Metanephros (tissue), 1 donor: ENCODE measurements around the gene RPS19BP1. TPM values are rescaled to one million over a fixed set of nuclear protein-coding genes. Genes with fewer than 3 reads are reported as not detected.

Source experiments
- total RNA-seq: library from RNA; depleted of rRNA; stranded (reverse); fragments of >200 nt; gene quantifications from one replicate; pipeline ENCODE4 v1.2.3, GENCODE V29; 2014

The RPS19BP1 gene, protein sequence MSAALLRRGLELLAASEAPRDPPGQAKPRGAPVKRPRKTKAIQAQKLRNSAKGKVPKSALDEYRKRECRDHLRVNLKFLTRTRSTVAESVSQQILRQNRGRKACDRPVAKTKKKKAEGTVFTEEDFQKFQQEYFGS
- 54.5 TPM for total RNA-seq

DNA sequence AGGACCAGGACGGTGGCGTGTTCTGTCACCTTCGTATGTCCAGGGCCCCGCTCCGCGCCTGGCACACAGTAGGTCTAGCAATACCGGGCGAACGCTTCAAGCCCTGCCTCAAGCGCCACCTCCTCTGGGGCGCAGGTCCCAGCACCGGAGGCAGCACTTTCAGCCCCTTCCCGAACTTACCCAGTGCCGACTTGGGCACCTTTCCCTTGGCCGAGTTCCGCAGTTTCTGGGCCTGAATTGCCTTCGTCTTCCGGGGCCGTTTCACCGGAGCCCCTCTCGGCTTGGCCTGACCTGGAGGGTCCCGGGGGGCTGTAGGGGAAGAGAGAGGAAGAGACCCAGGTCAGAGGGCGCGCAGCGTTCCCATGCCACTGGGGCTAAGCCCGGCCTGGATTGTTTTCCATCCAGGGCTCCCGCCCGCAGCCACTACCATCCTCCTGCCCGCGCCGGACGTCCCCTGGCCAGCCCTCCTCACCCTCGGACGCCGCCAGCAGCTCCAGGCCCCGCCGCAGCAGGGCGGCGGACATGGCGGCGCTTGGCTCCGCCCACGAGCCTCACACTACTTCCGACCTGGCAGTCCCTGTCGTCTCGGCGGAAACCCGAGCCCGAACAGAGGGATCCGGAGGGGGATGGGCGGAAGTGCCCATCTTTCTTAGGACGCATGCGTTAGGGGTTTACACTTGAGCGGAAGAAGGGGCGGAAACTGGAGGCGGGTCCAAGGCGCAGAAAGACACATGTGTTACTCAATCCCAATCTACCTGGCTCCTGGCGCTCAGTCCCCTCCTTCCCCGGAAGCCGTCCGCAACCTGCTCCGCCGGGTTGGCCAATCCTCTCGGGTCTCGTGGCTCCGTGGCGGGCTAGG, at the start of gene RPS19BP1:
Gene RPS19BP1, minus strand, starts transcription at position 534 of the 859 bp plus-strand sequence. Its CDS starts 10 bp downstream, at position 524.

DNA sequence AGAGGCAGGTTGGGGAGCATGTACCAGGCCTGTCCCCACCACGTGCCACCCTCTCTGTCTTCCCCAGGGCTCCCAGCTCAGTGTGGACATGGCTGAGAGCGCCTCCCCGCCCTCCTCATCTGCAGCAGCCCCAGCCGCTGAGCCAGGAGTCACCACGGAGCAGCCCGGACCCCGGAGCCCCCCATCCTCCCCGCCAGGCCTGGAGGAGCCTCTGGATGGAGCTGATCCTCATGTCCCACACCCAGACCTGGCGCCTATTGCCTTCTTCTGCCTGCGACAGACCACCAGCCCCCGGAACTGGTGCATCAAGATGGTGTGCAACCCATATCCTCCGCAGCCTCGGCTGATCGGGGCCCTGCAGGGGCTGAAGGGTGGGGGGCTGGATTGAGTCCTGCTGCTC, 38.1 kb upstream of the RPS19BP1 start, which contains the start of gene CACNA1I:
Gene CACNA1I, plus strand, starts transcription at position 89 of the 400 bp plus-strand sequence. Its CDS starts 0 bp downstream, at position 89.

DNA sequence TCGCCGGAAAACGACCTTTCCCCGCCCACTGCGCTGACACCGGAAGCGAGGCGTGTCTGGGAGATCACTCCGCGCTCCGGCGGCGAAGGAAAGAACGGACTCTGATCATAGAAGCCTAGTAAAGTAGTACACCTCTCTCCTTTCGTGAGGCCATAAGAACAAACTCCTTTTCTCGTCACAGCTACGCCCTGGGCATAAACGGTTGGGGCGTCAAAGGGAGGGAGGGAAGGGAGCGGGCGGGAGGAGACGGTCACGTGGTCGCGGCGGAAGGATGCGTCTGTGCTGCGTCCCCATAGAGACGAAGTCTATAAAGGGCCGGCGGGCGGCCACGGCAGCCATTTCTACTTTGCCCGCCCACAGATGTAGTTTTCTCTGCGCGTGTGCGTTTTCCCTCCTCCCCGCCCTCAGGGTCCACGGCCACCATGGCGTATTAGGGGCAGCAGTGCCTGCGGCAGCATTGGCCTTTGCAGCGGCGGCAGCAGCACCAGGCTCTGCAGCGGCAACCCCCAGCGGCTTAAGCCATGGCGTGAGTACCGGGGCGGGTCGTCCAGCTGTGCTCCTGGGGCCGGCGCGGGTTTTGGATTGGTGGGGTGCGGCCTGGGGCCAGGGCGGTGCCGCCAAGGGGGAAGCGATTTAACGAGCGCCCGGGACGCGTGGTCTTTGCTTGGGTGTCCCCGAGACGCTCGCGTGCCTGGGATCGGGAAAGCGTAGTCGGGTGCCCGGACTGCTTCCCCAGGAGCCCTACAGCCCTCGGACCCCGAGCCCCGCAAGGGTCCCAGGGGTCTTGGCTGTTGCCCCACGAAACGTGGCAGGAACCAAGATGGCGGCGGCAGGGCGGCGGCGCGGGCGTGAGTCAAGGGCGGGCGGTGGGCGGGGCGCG, 12.1 kb downstream of the RPS19BP1 start, which contains the start of gene ATF4:
Gene ATF4, plus strand, starts transcription at position 337 of the 880 bp plus-strand sequence. CDS start 884 bp downstream, outside the sequence.

DNA sequence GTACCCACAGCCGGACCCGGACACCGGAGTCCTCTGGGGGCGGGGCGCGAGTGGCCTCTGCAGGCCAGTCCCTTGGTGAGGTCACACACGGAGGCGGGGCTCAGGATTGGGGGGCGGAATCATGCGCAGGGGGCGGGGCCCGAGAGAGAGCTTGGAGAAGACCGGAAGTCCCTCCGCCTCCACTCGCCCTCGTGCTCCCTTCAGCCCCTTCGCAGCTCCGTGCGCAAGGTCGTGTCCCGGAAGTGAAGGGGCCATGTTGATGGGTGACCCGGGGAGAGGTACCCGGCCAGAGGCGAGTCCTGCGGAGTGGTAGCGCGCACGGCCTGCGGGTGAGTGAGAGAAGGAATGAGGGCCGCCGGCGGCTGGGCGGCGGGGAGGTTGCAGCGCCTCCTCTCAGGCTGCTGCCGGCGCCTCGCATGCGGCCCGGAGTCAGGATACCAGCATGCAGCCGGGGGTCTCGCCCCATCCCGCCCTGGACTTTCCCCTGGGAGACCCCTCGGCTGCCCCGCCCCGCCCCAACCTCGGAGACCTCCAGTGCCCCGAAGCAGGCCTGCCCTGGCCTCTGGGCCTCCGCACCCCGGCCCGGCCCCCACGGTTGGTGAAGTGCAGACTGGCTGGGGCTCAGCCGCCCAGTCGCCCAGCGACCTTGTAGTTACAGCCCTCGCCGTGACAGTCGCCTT, 30.3 kb downstream of the RPS19BP1 start, which contains the start of gene MIEF1:
Gene MIEF1, plus strand, starts transcription at position 182 of the 680 bp plus-strand sequence. CDS start 9,005 bp downstream, outside the sequence.

Other genes with a start within 250 kb of the RPS19BP1 start
- gene RPL3, start 213.1 kb downstream of the RPS19BP1 start, total RNA-seq: 3,148 TPM
- gene SYNGR1, start 182.8 kb downstream of the RPS19BP1 start, total RNA-seq: 41.5 TPM
- 25.6 TPM for gene TAB1, start 133.0 kb downstream of the RPS19BP1 start, total RNA-seq
- 13.0 TPM for gene MGAT3, start 75.7 kb downstream of the RPS19BP1 start, total RNA-seq
- gene MIEF1, start 30.5 kb downstream of the RPS19BP1 start, total RNA-seq: 23.8 TPM
- gene ATF4, start 12.2 kb downstream of the RPS19BP1 start, total RNA-seq: 130 TPM
- 0.18 TPM for gene CACNA1I, start 38.0 kb upstream of the RPS19BP1 start, total RNA-seq